Upper lobe of left lung (tissue), 6 donors: ENCODE measurements around the gene BFAR. TPM values are rescaled to one million over a fixed set of nuclear protein-coding genes. Genes with fewer than 3 reads are reported as not detected.
"Not testable (repeated sequence)": the region's sequence is repeated elsewhere in the genome, so short reads cannot be mapped to it uniquely, and the experiment has no call there.

Experiments
- ATAC-seq, 2 donors: fragments of 200-7000 bp; cut with Tn5 transposase; one replicate each; pipeline ENCODE4 v1.9.1; 2022; ENCODE audit warnings: mild to moderate bottlenecking in 2 of 2, moderate library complexity in 2 of 2; ENCODE audit not compliant: low FRiP score in 2 of 2
- DNase-seq, 2 donors: peaks; one replicate each; pipeline ENCODE4 v3.0.0-alpha.2; 2019 to 2020
- H3K27ac ChIP-seq, 4 donors: fragments of 200-600 bp; sonication (generic); one replicate each; pipeline ENCODE4 v1.5.1; 2016 to 2019
- H3K27me3 ChIP-seq, 4 donors: fragments of 200-600 bp; sonication (generic); one replicate each; pipeline ENCODE4 v1.5.1; 2017 to 2019
- H3K36me3 ChIP-seq, 4 donors: fragments of 200-600 bp; sonication (generic); one replicate each; pipeline ENCODE4 v1.5.1; 2016 to 2019
- H3K4me1 ChIP-seq, 4 donors: fragments of 200-600 bp; sonication (generic); one replicate each; pipeline ENCODE4 v1.5.1; 2018 to 2019
- H3K4me3 ChIP-seq, 4 donors: fragments of 200-600 bp; sonication (generic); one replicate each; pipeline ENCODE4 v1.5.1; 2017 to 2019; ENCODE audit warnings: mild to moderate bottlenecking in 2 of 4, moderate library complexity in 1 of 4
- H3K9me3 ChIP-seq, 4 donors: fragments of 200-600 bp; sonication (generic); one replicate each; pipeline ENCODE4 v1.5.1; 2018 to 2019
- EP300 ChIP-seq, 4 donors: sonication (generic); formaldehyde crosslinking; IDR thresholded peaks; one replicate each; pipeline ENCODE4 v1.5.1; 2017; ENCODE audit warnings: antibody characterized with exemption in 4 of 4, control low read depth in 2 of 4
- POLR2A ChIP-seq, 4 donors: fragments of 450-650 bp; IDR thresholded peaks; one replicate each; pipeline ENCODE4 v1.5.1; 2016 to 2017; ENCODE audit warnings: antibody characterized with exemption in 4 of 4, mild to moderate bottlenecking in 2 of 4
- POLR2AphosphoS5 ChIP-seq, 2 donors: sonication (generic); formaldehyde crosslinking; IDR thresholded peaks; one replicate each; pipeline ENCODE4 v1.5.1; 2017; ENCODE audit warnings: antibody characterized with exemption in 2 of 2
- WGBS, 2 donors: methylation state at CpG; one replicate each; pipeline ENCODE4 v1.1.5; 2017 to 2018; 5-methylcytosine and 5-hydroxymethylcytosine counted together
- total RNA-seq, 6 donors: library from RNA; depleted of rRNA in 4 of 6; stranded (reverse); fragments of >200 nt in 4 of 6; gene quantifications; one replicate each; pipeline versions ENCODE4 v1.1.0 to v1.2.1, GENCODE V29; 2016 to 2021
- TF ChIP-seq, protein P1 (sequence below), 6 experiments: fragments of 450-650 bp in 4 of 6; fragments of 200-600 bp in 2 of 6; sonication (generic) in 2 of 6; IDR thresholded peaks; one replicate each; pipeline ENCODE4 v1.5.1; 2016 to 2019; ENCODE audit warnings: antibody characterized with exemption in 6 of 6
- donor health status: DM: no; HTN: no; CAD: no; lungs with moderate emphysema.
- donor health status: DM: no; HTN: yes; CAD: no; lungs with severe emphysema.

BFAR gene
- total RNA-seq, 6 donors from 2014 or later: 66.3 to 157 (median 104) TPM

DNA sequence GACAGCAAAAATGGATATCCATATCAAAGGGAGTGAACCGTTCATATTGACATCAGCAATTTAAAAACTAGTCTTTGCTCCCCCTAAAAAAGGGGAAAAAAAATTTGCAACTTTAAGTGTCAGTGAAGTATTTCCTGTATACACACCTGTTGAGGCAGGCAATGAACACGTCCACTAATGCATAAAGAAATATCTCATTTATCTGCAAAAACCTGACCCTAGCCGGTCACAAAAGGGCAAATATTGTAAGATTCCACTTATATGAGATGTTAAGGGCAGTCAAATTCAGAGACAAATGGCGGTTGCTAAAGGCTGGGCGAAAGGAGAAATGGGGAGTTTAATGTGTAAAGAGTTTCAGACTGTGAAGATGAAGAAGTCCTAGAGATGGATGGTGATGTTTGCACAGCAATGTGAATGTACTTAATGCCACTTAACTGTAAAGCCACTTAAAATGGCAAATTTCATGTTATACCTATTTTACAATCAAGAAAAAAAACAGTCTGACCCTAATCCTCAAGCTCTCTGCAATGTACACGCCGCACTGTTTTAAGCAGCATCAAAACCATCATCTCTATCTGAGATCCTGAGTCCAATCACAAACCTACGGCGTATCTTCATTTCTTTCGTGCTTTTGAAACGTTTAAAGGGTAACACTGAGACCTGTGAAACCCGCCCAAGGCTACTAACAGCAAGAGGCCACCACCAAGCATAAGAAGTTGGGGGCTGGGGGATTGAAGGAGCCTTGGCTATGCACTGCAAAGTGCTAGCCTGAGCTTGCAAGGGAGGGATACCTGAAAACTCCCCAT is 3.7 kb upstream of the BFAR start:
- Histone ChIP-seq H3K9me3 (no peaks in the 10 kb centered on the region), H3K36me3 (peaks cover 13 to 39% (median 31%) of the 10 kb centered on the region in 4 donors), H3K4me3 (peak overlapping the region; percentile 66 to 91 (median 84)), H3K27me3 (no peaks in the 10 kb centered on the region), H3K27ac (peak overlapping the region; percentile 95 to 100 (median 97)), H3K4me1 (peaks cover 26 to 43% (median 33%) of the 10 kb centered on the region in 4 donors)
- DNase-seq: no peak
- no peak for TF ChIP-seq EP300 (IDR thresholded peaks at IDR 0.05)
- TF ChIP-seq, protein P1, sequence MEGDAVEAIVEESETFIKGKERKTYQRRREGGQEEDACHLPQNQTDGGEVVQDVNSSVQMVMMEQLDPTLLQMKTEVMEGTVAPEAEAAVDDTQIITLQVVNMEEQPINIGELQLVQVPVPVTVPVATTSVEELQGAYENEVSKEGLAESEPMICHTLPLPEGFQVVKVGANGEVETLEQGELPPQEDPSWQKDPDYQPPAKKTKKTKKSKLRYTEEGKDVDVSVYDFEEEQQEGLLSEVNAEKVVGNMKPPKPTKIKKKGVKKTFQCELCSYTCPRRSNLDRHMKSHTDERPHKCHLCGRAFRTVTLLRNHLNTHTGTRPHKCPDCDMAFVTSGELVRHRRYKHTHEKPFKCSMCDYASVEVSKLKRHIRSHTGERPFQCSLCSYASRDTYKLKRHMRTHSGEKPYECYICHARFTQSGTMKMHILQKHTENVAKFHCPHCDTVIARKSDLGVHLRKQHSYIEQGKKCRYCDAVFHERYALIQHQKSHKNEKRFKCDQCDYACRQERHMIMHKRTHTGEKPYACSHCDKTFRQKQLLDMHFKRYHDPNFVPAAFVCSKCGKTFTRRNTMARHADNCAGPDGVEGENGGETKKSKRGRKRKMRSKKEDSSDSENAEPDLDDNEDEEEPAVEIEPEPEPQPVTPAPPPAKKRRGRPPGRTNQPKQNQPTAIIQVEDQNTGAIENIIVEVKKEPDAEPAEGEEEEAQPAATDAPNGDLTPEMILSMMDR (IDR thresholded peaks at IDR 0.05): no peak
- no peak for TF ChIP-seq POLR2A (IDR thresholded peaks at IDR 0.05)
- no peak for TF ChIP-seq POLR2AphosphoS5 (IDR thresholded peaks at IDR 0.05)
- ATAC-seq: no peak
- 45 to 53% methylated on average over 12 of the region's 12 CpGs for WGBS, 2 donors

DNA sequence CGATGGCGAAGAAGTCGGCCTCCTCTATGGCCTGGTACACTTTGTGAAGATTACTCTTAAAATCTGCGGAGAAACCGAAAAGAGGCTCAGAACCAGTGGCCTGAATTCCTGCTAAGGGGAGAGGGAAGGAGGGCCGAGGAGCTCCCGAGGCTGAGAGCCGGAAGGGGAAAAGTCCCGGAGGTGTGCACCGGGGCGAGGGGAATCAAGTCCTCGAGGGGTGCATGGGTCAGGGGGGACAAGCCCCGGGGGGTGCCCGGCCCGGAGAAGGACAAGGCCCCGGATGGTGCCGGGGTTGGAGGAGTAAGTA is 3.2 kb upstream of the BFAR start:
- ATAC-seq (no peak), DNase-seq (peak in 1 of 2 donors; percentile 39)
- H3K4me1 ChIP-seq: peaks cover 31 to 49% (median 38%) of the 10 kb centered on the region in 4 donors
- 2 to 3% methylated on average over 6 to 7 of the region's 17 CpGs for WGBS, 2 donors
- peak overlapping the region; percentile 95 to 100 (median 97) for H3K27ac ChIP-seq
- H3K4me3 ChIP-seq: peak overlapping the region; percentile 66 to 91 (median 84)
- H3K27me3 ChIP-seq: no peaks in the 10 kb centered on the region
- no peaks in the 10 kb centered on the region for H3K9me3 ChIP-seq
- H3K36me3 ChIP-seq: peaks cover 13 to 33% (median 26%) of the 10 kb centered on the region in 4 donors
- TF ChIP-seq EP300 (IDR thresholded peaks at IDR 0.05): no peak
- TF ChIP-seq POLR2AphosphoS5 (IDR thresholded peaks at IDR 0.05): no peak
- no peak for TF ChIP-seq POLR2A (IDR thresholded peaks at IDR 0.05)
- TF ChIP-seq, protein P1 (IDR thresholded peaks at IDR 0.05): no peak

DNA sequence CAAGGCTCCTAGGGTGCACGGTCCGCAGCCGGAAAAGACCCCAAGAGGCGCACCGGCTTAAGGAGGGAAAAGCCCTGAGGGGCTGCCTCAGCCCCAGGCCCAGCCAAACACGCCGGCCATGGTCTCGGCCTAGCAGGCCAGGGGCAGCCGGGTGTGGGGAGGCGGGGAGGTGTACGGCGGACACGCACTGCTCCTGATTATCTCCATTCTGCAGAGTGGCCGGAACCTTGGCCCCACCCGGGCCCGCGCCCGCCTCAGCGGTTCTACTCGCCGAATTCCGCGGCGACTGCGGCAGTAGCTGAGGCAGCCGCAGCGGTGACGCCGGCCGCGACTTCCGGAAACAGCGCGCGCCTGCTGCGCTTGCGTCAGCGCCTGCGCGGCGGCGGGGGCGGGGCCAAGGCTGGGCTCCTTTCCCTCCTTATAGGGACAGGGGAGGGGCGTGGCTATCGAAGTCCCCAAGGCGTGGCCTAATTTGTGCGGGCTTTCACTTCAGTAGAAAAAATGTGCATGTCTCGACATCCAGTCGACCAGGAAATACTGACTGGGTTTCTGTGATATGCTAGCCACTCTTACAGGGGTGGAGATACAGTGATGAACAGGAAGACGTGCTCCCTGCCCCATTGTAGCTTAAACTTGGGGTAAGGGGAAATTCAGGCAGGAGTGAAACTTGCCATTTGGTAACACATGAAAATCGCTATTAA is 2.7 kb upstream of the BFAR start, which contains the start of gene PARN:
Gene PARN, minus strand, starts transcription at position 342 of the 701 bp plus-strand sequence. Its CDS starts 135 bp downstream, at position 207.
- DNase-seq (peak; percentile 97 to 100), ATAC-seq (peak; percentile 88 to 90)
- H3K4me3 ChIP-seq: peak within 1 kb of the TSS; percentile 66 to 91 (median 84)
- H3K36me3 ChIP-seq: peaks cover 13 to 28% (median 21%) of the 10 kb centered on the region in 4 donors
- 2 to 7% methylated on average over 6 to 27 of the region's 51 CpGs for WGBS, 2 donors
- H3K27me3 ChIP-seq: no peaks in the 10 kb centered on the region
- H3K4me1 ChIP-seq: peaks cover 36 to 54% (median 43%) of the 10 kb centered on the region in 4 donors
- TF ChIP-seq EP300 (IDR thresholded peaks at IDR 0.05) (peak in 2 of 4 donors; percentile 25 to 61), POLR2A (IDR thresholded peaks at IDR 0.05) (peak in 3 of 4 donors; percentile 87 to 99 (median 99)), POLR2AphosphoS5 (IDR thresholded peaks at IDR 0.05) (peak; percentile 98)
- TF ChIP-seq, protein P1 (IDR thresholded peaks at IDR 0.05): peak in 1 of 6 experiments; percentile 20
- no peaks in the 10 kb centered on the region for H3K9me3 ChIP-seq
- peak within 1 kb of the TSS; percentile 95 to 100 (median 97) for H3K27ac ChIP-seq

DNA sequence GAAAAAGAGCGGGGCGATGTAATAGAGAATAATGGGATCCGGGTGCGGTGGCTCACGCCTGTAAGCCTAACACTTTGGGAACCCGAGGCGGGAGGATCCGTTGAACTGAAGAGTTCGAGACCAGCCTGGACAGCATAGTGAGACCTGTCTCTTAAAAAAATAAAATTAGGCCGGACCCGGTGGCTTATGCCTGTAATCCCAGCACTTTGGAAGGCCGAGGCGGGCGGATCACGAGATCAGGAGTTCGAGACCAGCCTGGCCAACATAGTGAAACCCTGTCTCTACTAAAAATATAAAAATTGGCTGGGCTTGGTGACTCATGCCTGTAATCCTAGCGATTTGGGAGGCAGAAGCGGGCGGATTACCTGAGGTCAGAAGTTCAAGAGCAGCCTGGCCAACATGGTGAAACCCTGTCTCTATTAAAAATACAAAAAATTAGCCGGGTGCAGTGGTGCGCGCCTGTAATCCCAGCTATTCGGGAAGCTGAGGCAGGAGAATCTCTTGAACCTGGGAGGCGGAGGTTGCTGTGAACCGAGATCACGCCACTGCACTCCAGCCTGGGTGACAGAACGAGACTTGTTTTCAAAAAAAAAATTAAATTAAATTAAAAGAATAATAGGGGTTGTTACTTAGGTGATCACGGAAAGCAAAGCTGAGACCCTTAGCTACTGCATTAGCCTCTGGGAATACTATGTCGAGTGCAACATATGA is 2.0 kb upstream of the BFAR start:
- not testable (repeated sequence) for H3K27me3 ChIP-seq, H3K9me3 ChIP-seq, ATAC-seq, DNase-seq
- Histone ChIP-seq H3K4me1 (peaks cover 43 to 61% (median 50%) of the 10 kb centered on the region in 4 donors), H3K4me3 (peak overlapping the region in 3 of 4 donors; percentile 78 to 91 (median 89)), H3K27ac (peak overlapping the region; percentile 95 to 100 (median 97)), H3K36me3 (peaks cover 10 to 21% (median 15%) of the 10 kb centered on the region in 4 donors)
- WGBS, 2 donors: 87 to 88% methylated on average over 29 of the region's 29 CpGs
